Activated CD8-positive, alpha-beta memory T cell treated with anti-CD3 and anti-CD28 coated beads, Interleukin-2, amount 50 U/mL, for 1 hour (primary cell): ENCODE data around the gene MAP4K4.
"Not testable (repeated sequence)": the region's sequence is repeated elsewhere in the genome, so short reads cannot be mapped to it uniquely, and the experiment has no call there.

ENCODE experiments used
- DNase-seq: peaks from one replicate; pipeline ENCODE4 v3.0.0-alpha.2; 2020; ENCODE audit errors: extremely low read depth

MAP4K4 gene

DNA sequence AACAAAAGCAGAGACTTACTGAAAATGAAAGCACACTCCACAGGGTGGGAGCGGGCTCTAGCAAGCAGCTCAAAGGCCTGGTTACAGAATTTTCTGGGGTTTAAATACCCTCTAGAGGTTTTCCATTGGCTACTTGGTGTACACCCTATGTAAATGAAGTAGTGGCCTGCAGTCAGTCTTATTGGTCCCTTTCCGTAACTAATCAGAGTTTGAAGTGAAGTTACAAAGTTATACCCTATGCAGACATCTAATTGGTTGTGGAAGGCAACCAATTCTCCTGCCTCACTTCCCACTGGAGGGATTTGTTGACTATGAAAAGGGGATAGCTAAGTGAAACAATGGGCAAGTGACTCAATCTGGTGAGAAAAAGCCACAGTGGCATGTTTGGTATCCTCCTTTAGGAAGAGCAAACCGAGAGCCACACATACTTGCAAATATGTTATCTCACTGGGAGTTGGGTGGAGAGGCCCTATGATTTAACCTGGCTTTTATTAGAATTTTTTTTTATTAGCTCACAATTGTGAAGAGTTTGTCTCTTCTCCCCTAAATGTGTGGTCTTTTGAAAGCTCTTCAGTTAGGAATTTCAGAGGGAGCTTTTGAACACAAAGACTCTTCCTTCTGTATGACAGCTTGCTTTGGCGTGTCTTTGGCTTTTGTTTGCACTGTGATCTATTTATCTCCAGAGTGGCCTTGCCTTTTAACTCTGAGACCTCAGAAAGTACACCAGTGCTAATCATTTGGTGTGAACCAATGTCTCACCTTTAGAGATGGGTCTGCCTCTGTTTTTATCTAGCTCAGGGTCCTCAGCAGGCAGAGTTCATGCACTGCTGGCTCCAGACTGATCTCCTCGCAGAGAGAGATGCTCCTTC is 69.6 kb downstream of the MAP4K4 start:
- no peak for DNase-seq

- DNase-seq, result no peak
Observed at GRCh38 chr2:101768556-101769220, 71.2 kb downstream of the MAP4K4 start.

GRCh38 chr2:101769726-101770125 is 72.2 kb downstream of the MAP4K4 start:
- not testable (repeated sequence) for DNase-seq

DNA sequence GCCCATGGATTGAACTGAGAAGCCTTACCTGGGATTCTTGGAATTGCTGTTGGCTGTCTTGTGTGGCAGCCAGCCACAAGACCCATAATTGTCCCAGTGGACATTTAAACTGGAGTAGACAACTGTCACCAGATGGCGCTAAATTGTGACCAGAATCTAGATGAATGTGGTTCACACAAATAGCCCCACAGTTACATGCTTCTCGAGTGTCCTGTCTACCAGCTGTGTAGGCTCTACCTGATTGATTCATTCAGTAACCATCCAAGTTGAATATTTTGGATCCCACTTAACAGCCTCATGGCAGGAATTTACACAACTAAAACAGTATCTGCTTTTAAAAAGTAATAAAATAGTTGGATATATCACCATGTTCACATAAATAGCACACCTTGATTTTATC is 73.2 kb downstream of the MAP4K4 start:
- DNase-seq, result no peak

DNA sequence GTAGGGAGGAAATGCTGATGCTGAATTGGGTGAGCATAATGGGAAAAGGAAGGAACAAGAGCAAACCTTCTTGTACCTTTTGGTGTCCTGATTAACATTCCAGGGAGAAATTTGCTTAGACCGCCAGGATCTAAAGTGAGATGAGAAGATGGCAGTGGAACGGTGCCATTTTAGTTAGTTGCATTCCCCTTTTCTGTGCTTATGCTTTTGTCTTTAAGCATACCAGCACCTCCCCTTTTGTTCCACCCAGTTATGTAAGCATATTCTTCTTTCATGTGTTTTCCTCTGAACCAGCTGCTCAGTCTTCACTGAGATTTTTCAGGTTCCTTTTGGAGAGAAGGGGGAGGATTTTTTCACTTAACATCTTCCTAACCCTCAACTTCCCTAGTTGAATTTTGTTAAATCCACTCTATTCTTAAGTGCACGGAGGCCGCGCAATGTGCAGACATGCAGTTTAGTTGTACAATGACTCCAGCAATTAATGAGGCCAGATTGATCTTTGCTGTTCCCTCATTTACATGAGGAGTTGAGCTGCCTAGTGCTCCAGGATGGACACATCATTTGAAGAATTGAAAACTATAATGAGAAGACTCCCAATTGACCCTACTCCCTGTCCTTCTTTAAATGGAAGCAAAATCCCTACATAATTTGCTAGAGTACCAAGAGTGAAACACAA is 73.9 kb downstream of the MAP4K4 start:
- DNase-seq, result no peak

- no peak for DNase-seq
Observed at GRCh38 chr2:101771910-101772321, 74.4 kb downstream of the MAP4K4 start.

DNA sequence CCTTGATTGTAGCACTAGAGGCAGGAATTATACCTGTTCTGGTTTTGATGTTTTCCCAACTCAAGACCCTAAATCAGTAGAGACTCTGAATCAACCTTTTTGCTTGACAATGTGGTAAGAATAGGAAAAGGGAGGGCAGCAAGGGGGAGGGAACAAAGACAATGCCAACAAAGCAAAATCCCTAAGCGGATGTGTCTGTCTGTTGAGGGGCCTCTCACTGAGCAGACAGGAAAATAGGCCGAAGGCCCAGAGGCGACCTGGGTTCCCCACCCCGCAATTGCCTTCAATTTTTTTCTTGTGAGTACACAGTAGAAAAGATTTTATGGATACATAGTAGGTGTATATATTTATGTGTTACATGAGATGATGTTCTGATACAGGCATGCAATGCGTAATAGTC is 75.6 kb downstream of the MAP4K4 start:
- DNase-seq, result no peak

GRCh38 chr2:101773961-101774360 is 76.5 kb downstream of the MAP4K4 start:
- not testable (repeated sequence) for DNase-seq

GRCh38 chr2:101775092-101775491 is 77.6 kb downstream of the MAP4K4 start:
- no peak for DNase-seq

- DNase-seq, result no peak
Observed at GRCh38 chr2:101775636-101776035, 78.1 kb downstream of the MAP4K4 start.

- DNase-seq, result no peak
Observed at GRCh38 chr2:101776172-101777043, 78.9 kb downstream of the MAP4K4 start.

DNA sequence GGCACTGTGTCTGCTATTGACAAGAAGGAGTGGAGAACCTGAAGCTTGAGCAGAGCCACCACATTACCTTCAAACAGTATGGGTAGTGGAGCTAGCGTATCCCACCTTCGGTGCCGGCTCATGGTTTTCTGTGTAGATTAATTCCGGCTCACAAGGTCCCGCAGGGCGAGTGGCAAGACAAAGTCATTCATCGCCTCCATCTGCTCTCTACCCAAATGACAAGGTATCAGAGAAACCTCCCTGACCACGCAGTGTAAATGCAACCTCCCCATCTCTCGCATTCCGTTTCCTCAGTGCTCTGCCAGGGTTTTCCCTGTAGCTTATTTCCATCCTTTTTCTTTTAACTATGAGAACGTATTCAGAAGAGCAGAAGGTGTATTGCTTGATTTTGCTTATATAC is 79.8 kb downstream of the MAP4K4 start:
- DNase-seq, result no peak

- DNase-seq, result no peak
Observed at GRCh38 chr2:101778102-101778501, 80.6 kb downstream of the MAP4K4 start.

- DNase-seq, result no peak
Observed at GRCh38 chr2:101779190-101779589, 81.7 kb downstream of the MAP4K4 start.

DNA sequence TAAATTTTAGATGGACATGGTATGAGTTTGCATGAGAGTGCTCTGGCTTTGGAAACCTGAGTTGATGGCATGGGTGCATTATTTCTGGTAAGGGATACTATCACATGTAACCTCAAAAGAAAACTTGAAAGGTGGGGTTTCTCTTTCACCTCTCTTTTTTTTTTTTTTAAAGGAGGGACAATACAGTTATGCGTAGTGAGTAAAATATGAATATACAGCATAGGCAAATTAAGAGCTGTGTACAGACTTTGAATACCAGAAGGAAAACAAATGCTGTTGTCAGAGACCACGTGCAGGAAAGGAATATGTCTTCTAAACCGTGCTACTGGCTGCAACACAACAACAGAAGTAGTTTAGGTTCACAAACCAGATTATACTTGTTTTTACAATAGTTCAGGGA is 82.1 kb downstream of the MAP4K4 start:
- no peak for DNase-seq

DNA sequence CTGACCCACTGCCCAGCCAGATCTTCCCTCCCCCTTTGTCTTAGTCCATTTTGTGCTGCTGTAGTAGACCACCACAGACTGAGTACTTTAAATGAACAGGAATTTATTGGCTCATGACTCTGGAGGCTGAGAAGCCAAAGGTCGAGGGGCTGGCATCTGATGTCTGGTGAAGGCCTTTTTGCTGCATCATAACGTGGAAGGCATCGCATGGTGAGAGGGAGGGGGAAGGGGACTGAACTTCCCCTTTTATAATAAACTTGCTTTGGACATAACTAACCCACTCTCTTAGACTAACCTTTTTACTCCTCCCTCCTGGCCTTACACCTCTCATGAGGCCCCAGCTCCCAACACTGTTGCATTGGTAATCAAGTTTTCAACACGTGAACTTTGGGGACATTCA is 83.8 kb downstream of the MAP4K4 start:
- no peak for DNase-seq

- no peak for DNase-seq
Observed at GRCh38 chr2:101781791-101782426, 84.4 kb downstream of the MAP4K4 start.

DNA sequence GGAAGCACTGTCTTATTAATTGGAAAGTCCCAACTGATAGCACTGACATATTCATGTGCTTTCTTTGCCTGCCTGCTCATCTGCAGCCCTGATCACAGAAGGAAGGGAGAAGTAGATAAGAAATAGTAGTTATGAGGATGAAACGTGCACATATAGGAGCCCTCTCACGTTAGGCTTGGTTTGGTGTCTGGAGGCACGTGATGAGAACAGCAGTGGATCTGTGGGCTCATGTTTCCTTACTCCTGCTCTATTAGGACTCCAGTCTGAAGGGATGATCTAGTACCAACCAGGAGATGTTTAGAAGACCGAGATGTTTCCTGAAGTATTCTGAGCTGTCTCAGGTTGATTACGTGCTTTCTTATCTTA is 84.9 kb downstream of the MAP4K4 start:
- DNase-seq, result no peak

- no peak for DNase-seq
Observed at GRCh38 chr2:101787097-101787496, 89.6 kb downstream of the MAP4K4 start.

DNA sequence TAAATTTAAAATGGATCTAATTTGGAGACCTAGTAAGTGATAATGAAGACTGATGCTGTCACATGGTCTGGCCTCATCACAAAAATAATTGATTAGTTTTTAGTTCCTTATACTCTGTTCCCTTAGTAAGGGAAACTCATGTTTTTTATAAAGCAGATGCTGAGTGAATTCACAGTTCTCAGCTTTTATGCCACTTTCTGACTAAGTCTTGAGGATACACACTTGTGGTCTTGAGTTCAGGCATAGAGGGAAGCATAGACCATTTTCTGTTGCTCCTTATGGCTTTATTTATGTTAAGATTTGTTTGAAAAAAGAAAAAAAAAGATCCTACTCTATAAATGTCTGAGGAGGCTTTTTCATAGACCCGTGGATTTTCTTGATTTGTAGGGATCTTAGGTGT is 91.1 kb downstream of the MAP4K4 start:
- DNase-seq, result no peak
